K562 (cell line): ENCODE data around the gene IMPDH2.

Source experiments
- CTCF ChIP-seq, 3 experiments: IDR thresholded peaks in 2 of 3; conservative IDR thresholded peaks in 1 of 3; 2 replicates each; pipeline ENCODE4 v1.5.1; 2011 to 2012; ENCODE audit warnings: low read length in 3 of 3, mild to moderate bottlenecking in 3 of 3, control low read depth in 2 of 3, improper control_type of control experiment in 1 of 3, inconsistent platforms in 1 of 3, low read depth in 1 of 3, mixed read lengths in 1 of 3, moderate library complexity in 1 of 3; ENCODE audit not compliant: insufficient read depth in 2 of 3
- HDAC1 ChIP-seq, 2 experiments: fragments of 450-650 bp; IDR thresholded peaks; 2 replicates each; pipeline ENCODE4 v1.6.1; 2016 to 2017; ENCODE audit warnings: inconsistent platforms in 1 of 2, mild to moderate bottlenecking in 1 of 2, moderate library complexity in 1 of 2
- TCFL5 ChIP-seq: fragments of 250-450 bp; sonication (Bioruptor Pico); conservative IDR thresholded peaks from 2 replicates; pipeline ENCODE4 v1.6.1; 2021; ENCODE audit warnings: mild to moderate bottlenecking, moderate library complexity, matching md5 sums

DNA sequence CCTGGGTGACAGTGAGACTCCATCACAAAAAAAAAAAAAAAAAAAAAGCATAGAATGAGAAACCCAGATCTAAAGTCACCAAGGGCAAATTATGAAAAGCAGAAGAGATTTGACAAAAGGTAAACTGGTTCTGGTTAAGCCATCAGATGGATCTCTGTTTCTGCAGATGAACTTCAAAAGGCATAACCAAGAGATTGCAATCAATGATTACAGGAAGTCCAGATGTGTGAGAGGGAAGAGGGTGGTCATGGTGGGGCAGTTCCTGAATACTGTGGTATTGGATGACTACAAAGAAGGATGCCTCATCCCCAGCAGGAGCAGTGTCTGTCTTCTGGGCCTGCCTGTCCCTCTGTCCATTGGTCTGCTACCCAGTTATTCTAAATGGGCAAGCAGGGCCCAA lies 35.4 kb downstream of the IMPDH2 start:
- TF ChIP-seq TCFL5 (CRISPR knock-in tag) = no peak
- no peak for TF ChIP-seq HDAC1 (IDR thresholded peaks at IDR 0.05)
- TF ChIP-seq CTCF (IDR thresholded peaks at IDR 0.05 in 2 of 3, conservative IDR thresholded peaks at IDR 0.05 in 1 of 3; ENCODE audit: insufficient read depth in 2 of 3, low read depth in 1 of 3, low read length in 3 of 3) = no peak
